Glutamatergic neuron (in vitro differentiated cells): ENCODE results near the gene SLTM. TPM values are rescaled to one million over a fixed set of nuclear protein-coding genes. Genes with fewer than 3 reads are reported as not detected.
"Not testable (repeated sequence)": the region's sequence is repeated elsewhere in the genome, so short reads cannot be mapped to it uniquely, and the experiment has no call there.

Source experiments
- DNase-seq: peaks from one replicate; pipeline ENCODE4 v3.0.0; 2022
- H3K27ac Mint-ChIP-seq: one replicate; pipeline ENCODE4 v1.8.0; 2020; ENCODE audit warnings: mild to moderate bottlenecking, mixed read lengths, inconsistent platforms; ENCODE audit not compliant: unreplicated experiment
- H3K27me3 Mint-ChIP-seq: one replicate; pipeline ENCODE4 v1.8.0; 2020; ENCODE audit warnings: mild to moderate bottlenecking, moderate library complexity, mixed read lengths, inconsistent platforms; ENCODE audit not compliant: unreplicated experiment
- H3K36me3 Mint-ChIP-seq: one replicate; pipeline ENCODE4 v1.8.0; 2020; ENCODE audit warnings: mild to moderate bottlenecking, mixed read lengths, inconsistent platforms; ENCODE audit not compliant: unreplicated experiment
- H3K4me1 Mint-ChIP-seq: one replicate; pipeline ENCODE4 v1.8.0; 2020; ENCODE audit warnings: mild to moderate bottlenecking, low read depth, mixed read lengths, inconsistent platforms; ENCODE audit not compliant: unreplicated experiment
- H3K4me3 Mint-ChIP-seq: one replicate; pipeline ENCODE4 v1.8.0; 2020; ENCODE audit warnings: mild to moderate bottlenecking, mixed read lengths, inconsistent platforms; ENCODE audit not compliant: unreplicated experiment
- H3K9me3 Mint-ChIP-seq: one replicate; pipeline ENCODE4 v1.8.0; 2020; ENCODE audit warnings: mild to moderate bottlenecking, moderate library complexity, mixed read lengths, inconsistent platforms; ENCODE audit not compliant: unreplicated experiment
- total RNA-seq: library from RNA; stranded (reverse); fragmentation: NEBNext Ultra II Directional; extraction: Animal tissue kit (Norgen Biotek cat#: 25700); gene quantifications from one replicate; pipeline ENCODE4 v1.2.1, GENCODE V29; 2021; ENCODE audit not compliant: unreplicated experiment
- TF ChIP-seq, protein P1 (sequence below): fragments of 200-600 bp; sonication (generic); IDR thresholded peaks from one replicate; pipeline ENCODE4 v1.5.0; 2021; ENCODE audit not compliant: partially characterized antibody, unreplicated experiment

The SLTM gene
- total RNA-seq, 1 donor from 2014 or later: 76.7 TPM

DNA sequence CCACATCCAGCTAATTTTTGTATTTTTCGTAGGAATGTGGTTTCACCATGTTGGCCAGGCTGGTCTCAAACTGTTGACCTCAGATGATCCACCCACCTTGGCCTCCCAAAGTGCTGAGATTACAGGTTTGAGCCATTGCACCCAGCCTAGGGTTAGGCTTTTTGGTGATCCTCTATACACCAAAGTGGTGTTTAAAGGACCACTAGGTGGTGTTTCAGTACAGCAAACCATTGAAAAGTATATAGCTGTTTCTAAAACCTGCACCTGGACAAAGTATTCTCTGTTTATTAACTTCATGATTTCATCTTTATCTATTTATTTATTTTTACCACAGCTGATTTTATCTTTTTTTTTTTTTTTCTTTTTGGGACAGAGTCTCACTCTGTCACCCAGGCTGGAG is 94.0 kb downstream of the SLTM start:
- no peaks in the 10 kb centered on the region for H3K4me1 Mint-ChIP-seq
- H3K27ac Mint-ChIP-seq: no peak overlapping the region
- H3K27me3 Mint-ChIP-seq: no peaks in the 10 kb centered on the region
- no peaks in the 10 kb centered on the region for H3K9me3 Mint-ChIP-seq
- no peak overlapping the region for H3K4me3 Mint-ChIP-seq
- no peaks in the 10 kb centered on the region for H3K36me3 Mint-ChIP-seq
- no peak for DNase-seq
- TF ChIP-seq, protein P1, sequence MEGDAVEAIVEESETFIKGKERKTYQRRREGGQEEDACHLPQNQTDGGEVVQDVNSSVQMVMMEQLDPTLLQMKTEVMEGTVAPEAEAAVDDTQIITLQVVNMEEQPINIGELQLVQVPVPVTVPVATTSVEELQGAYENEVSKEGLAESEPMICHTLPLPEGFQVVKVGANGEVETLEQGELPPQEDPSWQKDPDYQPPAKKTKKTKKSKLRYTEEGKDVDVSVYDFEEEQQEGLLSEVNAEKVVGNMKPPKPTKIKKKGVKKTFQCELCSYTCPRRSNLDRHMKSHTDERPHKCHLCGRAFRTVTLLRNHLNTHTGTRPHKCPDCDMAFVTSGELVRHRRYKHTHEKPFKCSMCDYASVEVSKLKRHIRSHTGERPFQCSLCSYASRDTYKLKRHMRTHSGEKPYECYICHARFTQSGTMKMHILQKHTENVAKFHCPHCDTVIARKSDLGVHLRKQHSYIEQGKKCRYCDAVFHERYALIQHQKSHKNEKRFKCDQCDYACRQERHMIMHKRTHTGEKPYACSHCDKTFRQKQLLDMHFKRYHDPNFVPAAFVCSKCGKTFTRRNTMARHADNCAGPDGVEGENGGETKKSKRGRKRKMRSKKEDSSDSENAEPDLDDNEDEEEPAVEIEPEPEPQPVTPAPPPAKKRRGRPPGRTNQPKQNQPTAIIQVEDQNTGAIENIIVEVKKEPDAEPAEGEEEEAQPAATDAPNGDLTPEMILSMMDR: no peak

DNA sequence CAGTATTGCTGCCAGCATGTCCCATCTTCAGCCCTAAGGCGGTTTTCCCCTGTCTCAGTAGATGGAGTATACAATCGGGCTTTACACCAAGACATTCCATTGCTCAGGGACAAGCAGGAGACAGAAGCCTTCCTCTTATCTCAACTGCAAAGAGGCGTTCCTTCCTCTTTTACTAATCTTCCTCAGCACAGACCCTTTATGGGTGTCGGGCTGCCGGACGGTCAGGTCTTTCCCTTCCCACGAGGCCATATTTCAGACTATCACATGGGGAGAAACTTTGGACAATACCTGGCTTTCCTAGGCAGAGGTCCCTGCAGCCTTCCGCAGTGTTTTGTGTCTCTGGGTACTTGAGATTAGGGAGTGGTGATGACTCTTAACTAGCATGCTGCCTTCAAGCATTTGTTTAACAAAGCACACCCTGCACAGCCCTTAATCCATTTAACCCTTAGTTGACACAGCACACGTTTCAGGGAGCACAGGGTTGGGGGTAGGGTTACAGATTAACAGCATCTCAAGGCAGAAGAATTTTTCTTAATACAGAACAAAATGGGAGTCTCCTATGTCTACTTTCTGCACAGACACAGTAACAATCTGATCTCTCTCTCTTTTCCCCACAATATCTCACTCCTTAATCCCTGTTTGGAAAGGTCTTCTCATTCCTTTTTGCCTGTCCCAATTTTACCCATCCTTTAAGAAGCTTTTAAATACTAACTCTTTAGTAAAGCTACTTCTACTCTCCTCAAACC is 99.6 kb downstream of the SLTM start:
- not testable (repeated sequence) for H3K4me3 Mint-ChIP-seq, H3K36me3 Mint-ChIP-seq, H3K27ac Mint-ChIP-seq, H3K9me3 Mint-ChIP-seq, H3K27me3 Mint-ChIP-seq, DNase-seq
- H3K4me1 Mint-ChIP-seq: peaks cover 14% of the 10 kb centered on the region

DNA sequence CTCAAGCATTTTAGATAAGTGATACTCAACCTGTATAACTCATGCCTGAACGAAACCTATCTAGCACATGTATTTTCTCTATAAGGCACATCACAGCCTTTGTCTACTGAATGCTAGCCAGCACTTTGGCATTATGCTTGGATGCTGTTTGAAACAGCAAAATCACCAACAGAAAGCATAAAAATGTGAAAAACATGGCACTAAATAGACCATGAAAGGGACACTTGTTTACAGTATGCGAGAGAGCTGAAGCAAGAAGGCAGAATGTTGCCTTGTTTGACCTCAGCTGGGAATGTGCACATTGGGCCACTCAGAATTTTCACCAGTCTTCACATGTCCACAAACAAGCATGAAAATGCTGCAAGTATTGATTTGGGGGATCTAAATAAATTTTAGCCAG is 102.9 kb downstream of the SLTM start:
- no peak for DNase-seq
- Mint-ChIP-seq H3K9me3 (no peaks in the 10 kb centered on the region), H3K36me3 (no peaks in the 10 kb centered on the region), H3K4me3 (no peak overlapping the region), H3K27ac (no peak overlapping the region), H3K4me1 (peaks cover 14% of the 10 kb centered on the region), H3K27me3 (no peaks in the 10 kb centered on the region)
- TF ChIP-seq, protein P1: no peak

Other genes with a start within 250 kb of the SLTM start
- 140 TPM for gene ADAM10, start 184.0 kb downstream of the SLTM start, total RNA-seq
- gene MINDY2, start 162.4 kb downstream of the SLTM start, total RNA-seq: 34.3 TPM
- gene RNF111, start 54.0 kb upstream of the SLTM start, total RNA-seq: 57.4 TPM
- 13.1 TPM for gene CCNB2, start 171.5 kb upstream of the SLTM start, total RNA-seq